GM19467 (cell line): ENCODE results near the gene UGT1A7.
"Not testable (repeated sequence)": the region's sequence is repeated elsewhere in the genome, so short reads cannot be mapped to it uniquely, and the experiment has no call there.

Experiments used
- ATAC-seq: cut with Tn5 transposase; IDR thresholded peaks from one replicate; pipeline ENCODE4 v1.9.1; 2021; ENCODE audit warnings: mild to moderate bottlenecking, moderate library complexity; ENCODE audit not compliant: unreplicated experiment

The UGT1A7 gene

GRCh38 chr2:233711312-233712008, 29.8 kb downstream of the UGT1A7 start:
- ATAC-seq = peak; percentile 71

DNA sequence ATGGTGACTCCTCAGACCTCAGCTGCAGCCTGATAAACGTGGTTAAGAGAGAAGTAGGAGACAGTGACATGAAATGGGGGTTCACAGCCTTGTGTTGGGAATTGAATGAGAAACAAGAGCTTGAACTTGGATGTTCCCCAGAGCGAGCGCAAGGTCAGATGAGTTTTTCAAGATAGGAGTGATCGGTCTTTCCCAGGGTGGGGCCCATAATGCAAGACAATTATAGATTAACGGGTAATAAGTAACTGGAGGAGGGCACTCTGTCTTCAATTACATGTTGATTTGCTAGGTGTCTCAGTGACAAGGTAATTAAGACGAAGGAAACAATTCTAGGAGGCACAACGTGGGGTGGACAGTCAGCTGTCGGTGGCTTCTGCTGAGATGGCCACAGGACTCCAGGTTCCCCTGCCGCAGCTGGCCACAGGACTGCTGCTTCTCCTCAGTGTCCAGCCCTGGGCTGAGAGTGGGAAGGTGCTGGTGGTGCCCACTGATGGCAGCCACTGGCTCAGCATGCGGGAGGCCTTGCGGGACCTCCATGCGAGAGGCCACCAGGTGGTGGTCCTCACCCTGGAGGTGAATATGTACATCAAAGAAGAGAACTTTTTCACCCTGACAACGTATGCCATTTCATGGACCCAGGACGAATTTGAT, 31.0 kb downstream of the UGT1A7 start, which contains the start of gene UGT1A5:
Gene UGT1A5 (plus strand): TSS at position 297 of the 651 bp plus-strand sequence. CDS start 85 bp downstream, at position 382.
- ATAC-seq = no peak

DNA sequence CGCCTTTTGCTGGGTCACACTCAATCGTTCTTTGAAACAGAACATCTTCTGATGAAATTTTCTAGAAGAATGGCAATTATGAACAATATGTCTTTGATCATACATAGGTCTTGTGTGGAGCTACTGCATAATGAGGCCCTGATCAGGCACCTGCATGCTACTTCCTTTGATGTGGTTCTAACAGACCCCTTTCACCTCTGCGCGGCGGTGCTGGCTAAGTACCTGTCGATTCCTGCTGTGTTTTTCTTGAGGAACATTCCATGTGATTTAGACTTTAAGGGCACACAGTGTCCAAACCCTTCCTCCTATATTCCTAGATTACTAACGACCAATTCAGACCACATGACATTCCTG, 31.5 kb downstream of the UGT1A7 start:
- no peak for ATAC-seq

DNA sequence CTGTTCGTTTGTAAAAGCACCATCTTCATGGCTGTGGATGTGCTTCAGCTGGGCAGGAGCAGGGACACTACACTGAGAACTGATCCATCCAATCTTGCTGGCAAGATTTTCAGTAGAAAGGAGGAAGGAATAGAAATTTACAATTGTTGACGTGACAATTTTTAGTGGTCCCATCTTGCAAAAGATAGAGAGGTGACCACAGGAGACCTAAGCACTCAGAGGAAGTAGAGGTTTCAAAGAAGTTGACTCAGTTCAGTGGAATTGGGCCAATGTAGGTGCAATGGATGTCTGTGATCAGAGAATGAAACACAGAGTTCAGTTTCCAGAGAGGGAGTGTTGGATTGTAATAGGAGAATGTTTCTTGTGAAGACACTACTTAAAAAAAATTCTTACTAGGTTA, 32.4 kb downstream of the UGT1A7 start:
- ATAC-seq = no peak

GRCh38 chr2:233718552-233718951, 36.9 kb downstream of the UGT1A7 start, which contains the start of gene UGT1A4:
Gene UGT1A4 (plus strand): TSS chr2:233718736. CDS start chr2:233718821, 85 bp downstream.
- no peak for ATAC-seq

- ATAC-seq = no peak
Measured at GRCh38 chr2:233728723-233729301, 47.1 kb downstream of the UGT1A7 start, which contains the start of gene UGT1A3. Gene UGT1A3 (plus strand): TSS chr2:233729042. CDS start chr2:233729127, 85 bp downstream.

DNA sequence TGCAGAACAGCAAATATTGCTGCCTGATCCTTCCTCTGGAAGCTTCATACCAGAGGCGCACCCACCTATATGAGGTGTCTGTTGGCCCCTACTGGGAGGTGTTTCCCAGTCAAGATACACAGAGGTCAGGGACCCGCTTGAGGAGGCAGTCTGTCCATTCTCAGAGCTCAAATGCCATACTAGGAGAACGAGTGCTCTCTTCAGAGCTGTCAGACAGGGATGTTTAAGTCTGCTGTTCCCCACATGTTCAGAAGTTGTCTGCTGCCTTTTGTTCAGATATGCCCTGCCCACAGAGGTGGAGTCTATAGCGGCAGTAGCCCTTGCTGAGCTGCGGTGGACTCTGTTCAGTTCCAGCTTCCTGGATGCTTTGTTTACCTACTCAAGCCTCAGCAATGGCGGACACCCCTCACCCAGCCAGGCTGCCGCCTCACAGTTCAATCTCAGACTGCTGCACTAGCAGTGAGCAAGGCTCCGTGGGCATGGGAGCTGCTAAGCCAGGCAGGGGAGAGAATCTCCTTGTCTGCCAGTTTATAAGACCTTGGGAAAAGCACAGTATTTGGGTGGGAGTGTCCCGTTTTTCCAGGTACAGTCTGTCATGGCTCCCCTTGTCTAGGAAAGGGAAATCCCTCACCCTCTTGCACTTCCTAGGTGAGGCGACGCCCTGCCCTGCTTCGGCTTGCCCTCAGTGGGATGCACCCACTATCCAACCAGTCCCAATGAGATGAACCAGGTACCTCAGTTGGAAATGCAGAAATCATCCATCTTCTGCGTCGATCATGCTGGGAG, 55.4 kb downstream of the UGT1A7 start:
- not testable (repeated sequence) for ATAC-seq

DNA sequence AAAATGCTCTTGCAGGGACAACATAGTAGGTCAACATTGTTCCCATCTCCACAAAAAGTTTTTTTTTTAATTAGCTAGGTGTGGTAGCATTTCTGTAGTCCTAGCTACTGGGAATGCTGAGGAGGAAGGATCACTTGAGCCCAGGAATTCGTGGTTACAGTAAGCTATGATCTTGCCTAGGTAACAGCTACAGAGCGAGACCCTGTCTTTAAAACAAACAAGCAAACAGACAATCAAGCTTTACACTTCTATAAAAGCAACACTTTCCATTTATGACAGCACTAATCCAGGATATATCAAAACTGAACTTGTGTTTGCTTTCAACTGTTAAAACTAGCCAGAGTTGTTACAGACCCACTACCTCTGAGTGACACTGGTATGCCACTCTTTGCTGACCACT, 59.2 kb downstream of the UGT1A7 start:
- ATAC-seq = no peak

GRCh38 chr2:233743464-233744259, 62.0 kb downstream of the UGT1A7 start:
- no peak for ATAC-seq

- ATAC-seq = no peak
Measured at GRCh38 chr2:233745073-233745755, 63.5 kb downstream of the UGT1A7 start.

GRCh38 chr2:233745838-233746237, 64.1 kb downstream of the UGT1A7 start:
- not testable (repeated sequence) for ATAC-seq

- ATAC-seq = no peak
Measured at GRCh38 chr2:233746475-233747282, 65.0 kb downstream of the UGT1A7 start.

DNA sequence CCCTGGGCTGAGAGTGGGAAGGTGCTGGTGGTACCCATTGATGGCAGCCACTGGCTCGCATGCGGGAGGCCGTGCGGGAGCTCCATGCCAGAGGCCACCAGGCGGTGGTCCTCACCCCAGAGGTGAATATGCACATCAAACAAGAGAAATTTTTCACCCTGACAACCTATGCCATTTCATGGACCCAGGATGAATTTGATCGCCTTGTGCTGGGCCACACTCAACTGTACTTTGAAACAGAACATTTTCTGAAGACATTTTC, 65.5 kb downstream of the UGT1A7 start:
- no peak for ATAC-seq

DNA sequence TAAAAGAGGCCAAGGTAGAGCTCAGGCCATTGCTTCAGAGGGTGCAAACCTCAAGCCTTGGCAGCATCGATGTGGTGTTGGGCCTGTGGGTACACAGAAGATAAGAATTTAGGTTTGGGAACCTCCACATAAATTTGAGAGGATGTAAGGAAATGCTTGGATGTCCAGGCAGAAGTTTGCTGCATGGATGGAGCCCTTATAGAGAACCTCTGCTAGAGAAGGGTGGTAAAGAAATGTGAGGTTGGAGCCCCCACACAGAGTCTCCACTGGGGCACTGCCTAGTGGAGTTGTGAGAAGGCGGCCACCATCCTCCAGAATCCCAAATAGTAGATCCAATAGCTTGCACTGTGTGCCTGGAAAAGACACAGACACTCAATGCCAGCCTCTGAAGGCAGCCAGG, 69.0 kb downstream of the UGT1A7 start:
- not testable (repeated sequence) for ATAC-seq

DNA sequence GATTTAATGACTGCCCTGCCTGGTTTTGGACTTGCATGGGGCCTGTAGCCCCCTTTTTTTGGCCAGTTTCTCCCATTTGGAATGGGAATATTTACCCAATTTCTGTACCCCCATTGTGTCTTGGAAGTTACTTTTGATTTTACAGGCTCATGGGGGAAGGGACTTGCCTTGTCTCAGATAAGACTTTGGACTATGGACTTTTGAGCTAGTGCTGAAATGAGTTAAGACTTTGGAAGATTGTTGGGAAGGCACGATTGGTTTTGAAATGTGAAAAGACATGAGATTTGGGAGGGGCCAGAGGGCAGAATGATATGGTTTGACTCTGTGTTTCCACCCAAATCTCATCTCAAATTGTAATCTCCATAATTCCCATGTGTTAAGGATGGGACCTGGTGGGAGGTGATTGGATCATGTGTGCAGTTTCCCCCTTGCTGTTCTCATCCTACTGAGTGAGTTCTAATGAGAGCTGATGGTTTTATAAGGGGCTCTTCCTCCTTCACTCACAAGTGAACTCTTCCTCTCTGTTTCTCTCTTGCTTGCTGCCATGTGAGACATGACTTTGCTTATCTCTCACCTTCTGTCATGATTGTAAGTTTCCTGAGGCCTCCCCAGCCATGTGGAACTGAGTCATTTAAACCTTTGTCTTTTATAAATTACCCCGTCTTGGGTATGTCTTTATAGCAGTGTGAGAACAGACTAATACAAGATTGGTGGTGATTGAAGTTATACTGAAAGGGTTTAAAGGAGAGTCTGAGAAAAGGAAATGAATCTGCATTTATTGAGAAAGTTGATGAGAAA, 69.7 kb downstream of the UGT1A7 start:
- not testable (repeated sequence) for ATAC-seq

DNA sequence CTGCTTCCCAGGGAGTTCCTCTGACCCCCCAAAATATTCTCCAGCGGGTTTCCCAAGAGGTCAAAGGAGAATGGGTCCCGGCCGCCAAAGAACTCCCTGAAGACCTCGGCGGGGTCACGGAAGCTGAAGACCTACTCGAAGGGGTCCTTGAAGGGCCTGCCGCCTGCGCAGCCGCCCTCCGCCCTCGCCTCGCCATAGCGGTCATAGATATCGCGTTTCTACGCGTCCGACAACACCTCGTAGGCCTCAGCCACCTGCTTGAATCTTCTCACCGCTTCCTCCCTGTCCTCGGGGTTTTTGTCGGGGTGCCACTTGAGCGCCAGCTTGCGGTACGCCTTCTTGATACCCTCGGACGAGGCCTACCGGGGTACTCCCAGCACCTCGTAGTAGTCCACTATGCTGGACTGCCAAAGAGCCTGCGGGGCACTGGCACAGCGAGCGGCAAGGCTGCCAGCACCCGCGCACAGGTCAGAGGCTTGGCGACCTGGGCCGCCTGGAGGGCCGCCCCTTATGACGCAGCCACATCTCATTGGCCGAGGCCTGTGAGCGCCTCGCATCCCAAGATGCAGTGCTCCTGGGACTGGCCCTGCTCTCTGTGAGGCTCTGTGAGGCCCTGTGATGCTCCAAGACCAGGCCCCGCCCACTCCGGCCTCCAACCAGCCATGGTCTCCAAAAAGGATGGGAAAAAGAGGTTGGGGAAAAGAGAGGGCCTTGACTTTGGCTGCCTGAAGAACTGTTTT, 73.3 kb downstream of the UGT1A7 start:
- ATAC-seq = no peak

DNA sequence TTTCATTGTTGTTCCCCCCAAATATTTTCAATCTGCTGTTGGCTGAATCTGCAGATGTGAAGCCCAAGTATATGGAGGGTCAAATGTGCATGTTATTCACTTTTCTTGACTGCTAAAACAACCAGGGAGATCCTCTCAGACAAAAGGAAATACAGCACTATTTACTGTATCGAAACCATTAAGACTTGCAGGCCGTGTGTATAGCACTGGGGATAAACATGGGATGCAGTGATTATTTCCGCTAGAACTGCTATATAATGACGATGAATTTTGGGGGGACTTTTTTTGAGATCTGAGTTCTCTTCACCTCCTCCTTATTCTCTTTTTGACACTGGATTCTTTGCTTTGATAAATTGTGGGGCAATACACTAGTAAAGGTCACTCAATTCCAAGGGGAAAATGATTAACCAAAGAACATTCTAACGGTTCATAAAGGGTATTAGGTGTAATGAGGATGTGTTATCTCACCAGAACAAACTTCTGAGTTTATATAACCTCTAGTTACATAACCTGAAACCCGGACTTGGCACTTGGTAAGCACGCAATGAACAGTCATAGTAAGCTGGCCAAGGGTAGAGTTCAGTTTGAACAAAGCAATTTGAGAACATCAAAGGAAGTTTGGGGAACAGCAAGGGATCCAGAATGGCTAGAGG, 74.9 kb downstream of the UGT1A7 start:
- no peak for ATAC-seq
